Right lobe of liver (tissue), 6 donors: Measurements from ENCODE around the gene LYRM7. TPM values are rescaled to one million over a fixed set of nuclear protein-coding genes. Genes with fewer than 3 reads are reported as not detected.
A peak's percentile ranks its signal among the peaks of the same experiment; 100 is the strongest.
"Not testable (repeated sequence)": the region's sequence is repeated elsewhere in the genome, so short reads cannot be mapped to it uniquely, and the experiment has no call there.

Experiments used
- ATAC-seq, 4 donors: fragments of 200-7000 bp; cut with Tn5 transposase; one replicate each; pipeline ENCODE4 v1.9.1; 2020; ENCODE audit warnings: mild to moderate bottlenecking in 4 of 4, moderate library complexity in 4 of 4
- DNase-seq, 3 donors: peaks; one replicate each; pipeline ENCODE4 v3.0.0-alpha.2; 2020
- H3K27ac ChIP-seq, 3 donors: fragments of 200-600 bp; one replicate each; pipeline ENCODE4 v1.8.0; 2022
- H3K27me3 ChIP-seq, 2 donors: fragments of 200-600 bp; one replicate each; pipeline ENCODE4 v1.8.0; 2022
- H3K36me3 ChIP-seq, 4 donors: fragments of 200-600 bp; sonication (generic) in 1 of 4; one replicate each; pipeline versions ENCODE4 v1.5.1 to v1.8.0; 2017 to 2022; ENCODE audit warnings: control low read depth in 1 of 4
- H3K4me1 ChIP-seq, 4 donors: fragments of 200-600 bp; sonication (generic) in 1 of 4; one replicate each; pipeline versions ENCODE4 v1.5.1 to v1.8.0; 2017 to 2022; ENCODE audit warnings: control low read depth in 1 of 4
- H3K4me3 ChIP-seq, 3 donors: fragments of 200-600 bp; one replicate each; pipeline ENCODE4 v1.8.0; 2022
- H3K9me3 ChIP-seq, 4 donors: fragments of 200-600 bp; sonication (generic) in 1 of 4; one replicate each; pipeline versions ENCODE4 v1.5.1 to v1.8.0; 2017 to 2022; ENCODE audit warnings: control low read depth in 1 of 4
- POLR2A ChIP-seq: fragments of 450-650 bp; IDR thresholded peaks from one replicate; pipeline ENCODE4 v1.6.1; 2017; ENCODE audit warnings: antibody characterized with exemption, mild to moderate bottlenecking
- WGBS: methylation state at CpG from one replicate; pipeline ENCODE4 v1.1.6; 2018; ENCODE audit warnings: low coverage, low lambda C conversion rate; ENCODE audit not compliant: insufficient coverage; ENCODE audit errors: missing lambda C conversion rate; 5-methylcytosine and 5-hydroxymethylcytosine counted together
- intact Hi-C, 2 donors: fragments of 100-400 bp; cut with DNase I; formaldehyde crosslinking; loops; one replicate each; pipeline versions ENCODE4 v1.11.2 to v1.14.1; 2022
- total RNA-seq, 6 experiments: library from RNA; depleted of rRNA in 2 of 6; stranded (reverse); fragments of >200 nt in 2 of 6; fragmentation: NEBNext Ultra II Directional in 3 of 6; extraction: Animal tissue kit (Norgen Biotek cat#: 25700) in 3 of 6; gene quantifications; one replicate each; pipeline versions ENCODE4 v1.1.0 to v1.2.4, GENCODE V29; 2016 to 2023
- TF ChIP-seq, protein P1 (sequence below), 4 donors: fragments of 200-600 bp in 3 of 4; fragments of 450-650 bp in 1 of 4; IDR thresholded peaks; one replicate each; pipeline versions ENCODE4 v1.5.1 to v1.8.0; 2016 to 2022; ENCODE audit warnings: antibody characterized with exemption in 4 of 4, mild to moderate bottlenecking in 2 of 4
- donor health status: DM: no; HTN: yes; CAD: no.
- donor health status: DM: no; HTN: no; CAD: no.
- donor health status: DM: no; HTN: no; CAD: no.
- donor health status: DM: no; HTN: yes; CAD: no.
- donor health status: DM: no; HTN: yes; CAD: no.

LYRM7 gene
- total RNA-seq, 6 experiments from 2014 or later, result 4.4 to 9.5 (median 5.6) TPM

DNA sequence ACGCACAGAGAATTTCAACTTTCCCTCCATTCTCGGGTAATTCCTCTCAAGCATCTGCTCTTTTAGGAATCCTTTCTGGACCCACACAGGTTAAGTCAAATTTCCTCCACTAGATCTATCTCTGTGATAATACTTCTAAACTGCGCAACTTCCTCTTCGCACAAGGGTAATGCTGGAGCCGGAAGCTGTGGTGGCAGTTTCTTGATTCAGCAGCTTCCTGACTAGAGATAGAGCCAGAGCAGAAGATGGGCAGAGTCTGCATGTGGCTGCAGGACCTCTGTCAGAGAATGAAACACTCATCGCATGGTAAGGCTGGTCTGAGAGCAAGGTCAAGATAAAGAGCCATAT is 82.1 kb downstream of the LYRM7 start:
- TF ChIP-seq, protein P1, sequence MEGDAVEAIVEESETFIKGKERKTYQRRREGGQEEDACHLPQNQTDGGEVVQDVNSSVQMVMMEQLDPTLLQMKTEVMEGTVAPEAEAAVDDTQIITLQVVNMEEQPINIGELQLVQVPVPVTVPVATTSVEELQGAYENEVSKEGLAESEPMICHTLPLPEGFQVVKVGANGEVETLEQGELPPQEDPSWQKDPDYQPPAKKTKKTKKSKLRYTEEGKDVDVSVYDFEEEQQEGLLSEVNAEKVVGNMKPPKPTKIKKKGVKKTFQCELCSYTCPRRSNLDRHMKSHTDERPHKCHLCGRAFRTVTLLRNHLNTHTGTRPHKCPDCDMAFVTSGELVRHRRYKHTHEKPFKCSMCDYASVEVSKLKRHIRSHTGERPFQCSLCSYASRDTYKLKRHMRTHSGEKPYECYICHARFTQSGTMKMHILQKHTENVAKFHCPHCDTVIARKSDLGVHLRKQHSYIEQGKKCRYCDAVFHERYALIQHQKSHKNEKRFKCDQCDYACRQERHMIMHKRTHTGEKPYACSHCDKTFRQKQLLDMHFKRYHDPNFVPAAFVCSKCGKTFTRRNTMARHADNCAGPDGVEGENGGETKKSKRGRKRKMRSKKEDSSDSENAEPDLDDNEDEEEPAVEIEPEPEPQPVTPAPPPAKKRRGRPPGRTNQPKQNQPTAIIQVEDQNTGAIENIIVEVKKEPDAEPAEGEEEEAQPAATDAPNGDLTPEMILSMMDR (IDR thresholded peaks at IDR 0.05), result no peak
- peak; percentile 29 for TF ChIP-seq POLR2A
- H3K4me3 ChIP-seq, result peak overlapping the region in 1 of 3 donors; percentile 8
- ATAC-seq (peak; percentile 82 to 86 (median 84)), DNase-seq (peak; percentile 42 to 70 (median 57))
- H3K27me3 ChIP-seq, result no peaks in the 10 kb centered on the region
- no peaks in the 10 kb centered on the region for H3K9me3 ChIP-seq
- H3K27ac ChIP-seq, result peak overlapping the region in 2 of 3 donors; percentile 30 to 31
- WGBS, result 41% methylated on average over 6 of the region's 6 CpGs
- no peaks in the 10 kb centered on the region for H3K36me3 ChIP-seq
- intact Hi-C loops, result no loop called here
- H3K4me1 ChIP-seq, result no peaks in the 10 kb centered on the region

DNA sequence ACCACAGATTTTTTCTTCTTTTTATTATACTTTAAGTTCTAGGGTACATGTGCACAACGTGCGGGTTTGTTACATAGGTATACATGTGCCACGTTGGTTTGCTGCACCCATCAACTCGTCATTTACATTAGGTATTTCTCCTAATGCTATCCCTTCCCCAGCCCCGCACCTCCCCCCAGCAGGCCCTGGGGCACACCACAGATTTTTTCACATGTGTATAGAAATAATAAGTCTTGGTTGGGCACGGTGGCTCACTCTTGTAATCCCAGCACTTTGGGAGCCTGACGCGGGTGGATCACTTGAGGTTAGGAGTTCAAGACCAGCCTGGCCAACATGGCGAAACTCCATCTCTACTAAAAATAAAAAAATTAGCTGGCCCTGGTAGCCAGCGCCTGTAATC is 83.3 kb downstream of the LYRM7 start:
- H3K27ac ChIP-seq, intact Hi-C loops, H3K9me3 ChIP-seq, H3K27me3 ChIP-seq, DNase-seq, H3K4me1 ChIP-seq, H3K36me3 ChIP-seq, H3K4me3 ChIP-seq, ATAC-seq: not testable (repeated sequence)
- 75% methylated on average over 10 of the region's 10 CpGs for WGBS

DNA sequence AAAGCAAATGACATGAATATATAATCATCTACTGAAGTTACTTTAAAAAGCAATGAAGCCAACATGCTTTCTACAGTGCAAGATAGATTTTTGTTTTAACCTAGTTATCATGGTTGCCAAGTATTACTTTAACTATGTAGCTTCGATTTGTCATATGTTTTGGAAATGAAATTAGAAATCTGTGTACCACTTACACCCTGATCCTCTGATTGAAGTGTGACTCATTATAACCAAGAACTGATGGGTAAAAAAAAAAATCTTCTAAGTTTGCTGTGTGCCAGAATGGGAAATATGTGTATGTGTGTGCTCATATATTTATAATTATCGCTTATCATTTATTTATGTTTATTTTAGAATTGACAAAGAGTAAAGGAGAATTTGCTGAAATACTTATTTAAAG is 84.0 kb downstream of the LYRM7 start:
- Histone ChIP-seq H3K27me3 (no peaks in the 10 kb centered on the region), H3K36me3 (no peaks in the 10 kb centered on the region), H3K27ac (no peak overlapping the region), H3K9me3 (no peaks in the 10 kb centered on the region), H3K4me1 (no peaks in the 10 kb centered on the region), H3K4me3 (no peak overlapping the region)
- TF ChIP-seq, protein P1 (IDR thresholded peaks at IDR 0.05), result no peak
- TF ChIP-seq POLR2A, result no peak
- intact Hi-C loops, result no loop called here
- no peak for ATAC-seq
- DNase-seq, result no peak
- 76% methylated on average over 2 of the region's 2 CpGs for WGBS

Other genes starting within 250 kb of the LYRM7 start
- 100 to 1,000 TPM; 145 to 246 (median 196) TPM for gene HINT1, start 5.7 kb upstream of the LYRM7 start, total RNA-seq
- gene CDC42SE2, start 93.1 kb downstream of the LYRM7 start, total RNA-seq, result 10 to 100 TPM; 10.3 to 19.8 (median 15.0) TPM